Tibial nerve (tissue), 4 donors: Measurements from ENCODE around the gene LSM2. TPM values are rescaled to one million over a fixed set of nuclear protein-coding genes. Genes with fewer than 3 reads are reported as not detected.

Source experiments
- DNase-seq, 2 donors: peaks; one replicate each; pipeline ENCODE4 v3.0.0-alpha.2; 2019; ENCODE audit warnings: low spot score in 2 of 2
- H3K27ac ChIP-seq, 4 donors: fragments of 200-600 bp; sonication (generic) in 3 of 4; one replicate each; pipeline ENCODE4 v1.5.1; 2017 to 2019; ENCODE audit warnings: mild to moderate bottlenecking in 1 of 4
- H3K27me3 ChIP-seq, 2 donors: fragments of 200-600 bp; sonication (generic) in 1 of 2; one replicate each; pipeline versions ENCODE4 v1.5.1 to v1.6.0; 2017 to 2019
- H3K36me3 ChIP-seq, 3 donors: fragments of 200-600 bp; sonication (generic); one replicate each; pipeline ENCODE4 v1.5.1; 2018 to 2019
- H3K4me1 ChIP-seq, 4 donors: fragments of 200-600 bp; sonication (generic) in 3 of 4; one replicate each; pipeline ENCODE4 v1.5.1; 2017 to 2019
- H3K4me3 ChIP-seq, 4 donors: fragments of 200-600 bp; sonication (generic) in 3 of 4; one replicate each; pipeline ENCODE4 v1.5.1; 2017 to 2019; ENCODE audit warnings: mild to moderate bottlenecking in 1 of 4, moderate library complexity in 1 of 4
- H3K9me3 ChIP-seq, 4 donors: fragments of 200-600 bp; sonication (generic) in 3 of 4; one replicate each; pipeline ENCODE4 v1.5.1; 2017 to 2019
- CTCF ChIP-seq, 5 experiments: fragments of 200-600 bp in 3 of 5; fragments of 450-650 bp in 2 of 5; sonication (generic) in 3 of 5; IDR thresholded peaks; one replicate each; pipeline ENCODE4 v1.5.1; 2016 to 2019; ENCODE audit warnings: antibody characterized with exemption in 5 of 5, mild to moderate bottlenecking in 3 of 5, moderate library complexity in 2 of 5
- EP300 ChIP-seq, 2 donors: sonication (generic); formaldehyde crosslinking; IDR thresholded peaks; one replicate each; pipeline ENCODE4 v1.6.1; 2017; ENCODE audit warnings: antibody characterized with exemption in 2 of 2, mild to moderate bottlenecking in 1 of 2
- POLR2A ChIP-seq, 2 donors: fragments of 450-650 bp; IDR thresholded peaks; one replicate each; pipeline ENCODE4 v1.6.1; 2017; ENCODE audit warnings: antibody characterized with exemption in 2 of 2, mild to moderate bottlenecking in 2 of 2, moderate library complexity in 2 of 2
- WGBS, 2 donors: methylation state at CpG; one replicate each; pipeline ENCODE4 v1.1.5; 2018; 5-methylcytosine and 5-hydroxymethylcytosine counted together
- total RNA-seq, 4 donors: library from RNA; depleted of rRNA; stranded (reverse); fragments of >200 nt; gene quantifications; one replicate each; pipeline ENCODE4 v1.1.0, GENCODE V29; 2016

LSM2 gene
- total RNA-seq, 4 donors from 2014 or later: 23.9 to 31.8 (median 28.4) TPM

- H3K27ac ChIP-seq: no peak overlapping the region
- H3K4me1 ChIP-seq: no peaks in the 10 kb centered on the region
- H3K9me3 ChIP-seq: no peaks in the 10 kb centered on the region
- TF ChIP-seq CTCF (IDR thresholded peaks at IDR 0.05) (no peak), POLR2A (IDR thresholded peaks at IDR 0.05) (no peak), EP300 (IDR thresholded peaks at IDR 0.05) (no peak)
- WGBS, 2 donors: 88 to 94% methylated on average over 15 of the region's 15 CpGs
- H3K27me3 ChIP-seq: no peaks in the 10 kb centered on the region
- H3K36me3 ChIP-seq: peaks cover 0 to 94% (median 23%) of the 10 kb centered on the region in 3 donors
- DNase-seq: no peak
- no peak overlapping the region for H3K4me3 ChIP-seq
These were observed 22.5 kb downstream of the LSM2 start for GRCh38 chr6:31784098-31784925.

- H3K4me3 ChIP-seq: no peak overlapping the region
- H3K9me3 ChIP-seq: no peaks in the 10 kb centered on the region
- peaks cover 0 to 3% (median 2%) of the 10 kb centered on the region in 4 donors for H3K4me1 ChIP-seq
- H3K27me3 ChIP-seq: no peaks in the 10 kb centered on the region
- 84 to 91% methylated on average over 29 to 31 of the region's 32 CpGs for WGBS, 2 donors
- TF ChIP-seq EP300 (IDR thresholded peaks at IDR 0.05): no peak
- TF ChIP-seq POLR2A (IDR thresholded peaks at IDR 0.05): no peak
- no peak for TF ChIP-seq CTCF (IDR thresholded peaks at IDR 0.05)
- no peak for DNase-seq
- no peak overlapping the region for H3K27ac ChIP-seq
- H3K36me3 ChIP-seq: peaks cover 0 to 93% (median 29%) of the 10 kb centered on the region in 3 donors
These were observed 24.5 kb downstream of the LSM2 start for GRCh38 chr6:31782126-31782855.

- WGBS, 2 donors: 88 to 91% methylated on average over 15 to 16 of the region's 23 CpGs
These were observed 25.3 kb downstream of the LSM2 start for GRCh38 chr6:31781244-31782125.

GRCh38 chr6:31780507-31781243 lies 26.1 kb downstream of the LSM2 start:
- 87 to 93% methylated on average over 14 to 16 of the region's 20 CpGs for WGBS, 2 donors

More at GRCh38 chr6:31781244-31782125, 25.3 kb downstream of the LSM2 start:
- Histone ChIP-seq H3K36me3 (peaks cover 0 to 89% (median 29%) of the 10 kb centered on the region in 3 donors), H3K9me3 (no peaks in the 10 kb centered on the region), H3K4me1 (peaks cover 0 to 10% (median 9%) of the 10 kb centered on the region in 4 donors), H3K27me3 (no peaks in the 10 kb centered on the region), H3K27ac (no peak overlapping the region), H3K4me3 (no peak overlapping the region)
- TF ChIP-seq POLR2A (IDR thresholded peaks at IDR 0.05) (no peak), CTCF (IDR thresholded peaks at IDR 0.05) (no peak), EP300 (IDR thresholded peaks at IDR 0.05) (no peak)
- DNase-seq: no peak

More at GRCh38 chr6:31780507-31781243, 26.1 kb downstream of the LSM2 start:
- Histone ChIP-seq H3K27me3 (no peaks in the 10 kb centered on the region), H3K9me3 (no peaks in the 10 kb centered on the region), H3K27ac (no peak overlapping the region), H3K36me3 (peaks cover 0 to 81% (median 28%) of the 10 kb centered on the region in 3 donors), H3K4me3 (no peak overlapping the region), H3K4me1 (peaks cover 0 to 10% (median 9%) of the 10 kb centered on the region in 4 donors)
- no peak for TF ChIP-seq POLR2A (IDR thresholded peaks at IDR 0.05)
- no peak for TF ChIP-seq EP300 (IDR thresholded peaks at IDR 0.05)
- TF ChIP-seq CTCF (IDR thresholded peaks at IDR 0.05): no peak
- DNase-seq: no peak
